GM19043 (cell line): ENCODE data around the gene PLCL1.
"Not testable (repeated sequence)": the region's sequence is repeated elsewhere in the genome, so short reads cannot be mapped to it uniquely, and the experiment has no call there.

ENCODE experiments used
- ATAC-seq: cut with Tn5 transposase; IDR thresholded peaks from one replicate; pipeline ENCODE4 v1.9.1; 2021; ENCODE audit warnings: low read depth; ENCODE audit not compliant: unreplicated experiment

PLCL1 gene

GRCh38 chr2:198144660-198145059 is 340.3 kb downstream of the PLCL1 start:
- no peak for ATAC-seq

- no peak for ATAC-seq
Observed at GRCh38 chr2:198146346-198146940, 342.1 kb downstream of the PLCL1 start.

DNA sequence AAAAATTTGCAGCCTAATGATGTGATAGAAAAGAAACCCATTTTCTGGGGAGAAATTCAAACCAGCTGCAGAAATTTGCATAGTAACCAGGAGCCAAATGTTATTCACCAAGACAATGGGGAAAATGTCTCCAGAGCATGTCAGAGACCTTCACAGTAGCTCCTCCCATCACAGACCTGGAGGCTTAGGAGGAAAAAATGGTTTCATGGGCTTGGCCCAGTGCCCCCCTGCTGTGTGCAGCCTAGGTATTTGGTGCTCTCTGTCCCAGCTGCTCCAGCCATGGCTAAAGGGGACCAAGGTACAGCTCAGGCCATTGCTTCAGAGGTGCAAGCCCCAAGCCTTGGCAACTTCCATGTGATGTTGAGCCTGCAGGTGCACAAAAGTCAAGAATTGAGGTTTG is 352.9 kb downstream of the PLCL1 start:
- ATAC-seq: no peak

- ATAC-seq: no peak
Observed at GRCh38 chr2:198161151-198161550, 356.8 kb downstream of the PLCL1 start.

DNA sequence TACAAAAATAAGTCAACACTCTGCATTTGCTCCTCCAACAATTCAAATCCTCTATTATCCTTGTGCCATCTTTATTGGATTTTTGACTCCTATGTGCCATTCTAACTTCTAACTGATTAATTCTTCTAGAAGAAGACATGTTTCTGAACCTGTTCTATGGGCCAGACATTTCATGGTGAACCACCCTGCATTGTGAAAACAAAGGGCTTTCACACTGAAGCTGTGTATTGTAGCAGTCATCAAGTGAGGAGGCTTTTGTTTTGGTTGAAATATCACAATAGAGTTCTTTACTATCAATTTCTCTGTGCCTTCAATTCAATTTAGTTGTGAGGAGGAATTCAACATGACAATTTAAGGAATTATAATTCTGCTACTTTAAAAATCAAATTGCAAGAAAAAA is 357.9 kb downstream of the PLCL1 start:
- ATAC-seq: no peak

DNA sequence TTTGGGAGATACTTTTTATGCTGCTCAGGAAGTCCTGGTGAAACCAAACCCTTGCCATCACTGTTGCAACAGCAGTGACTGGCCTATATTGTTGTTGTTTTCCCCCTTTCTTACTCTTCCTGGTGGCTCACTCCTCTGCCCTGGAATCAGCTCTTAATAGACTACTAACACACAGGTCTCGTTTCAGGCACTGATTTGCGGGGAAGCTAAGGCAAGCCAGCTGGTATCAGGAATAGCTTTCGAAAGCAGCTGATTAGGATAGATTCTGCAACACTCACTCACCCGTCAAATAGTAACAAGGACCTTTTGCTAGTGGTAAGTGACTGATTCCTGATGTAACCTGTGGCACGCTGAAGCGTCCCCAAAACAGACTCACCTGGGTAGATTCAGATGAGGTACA is 360.4 kb downstream of the PLCL1 start:
- ATAC-seq: no peak

DNA sequence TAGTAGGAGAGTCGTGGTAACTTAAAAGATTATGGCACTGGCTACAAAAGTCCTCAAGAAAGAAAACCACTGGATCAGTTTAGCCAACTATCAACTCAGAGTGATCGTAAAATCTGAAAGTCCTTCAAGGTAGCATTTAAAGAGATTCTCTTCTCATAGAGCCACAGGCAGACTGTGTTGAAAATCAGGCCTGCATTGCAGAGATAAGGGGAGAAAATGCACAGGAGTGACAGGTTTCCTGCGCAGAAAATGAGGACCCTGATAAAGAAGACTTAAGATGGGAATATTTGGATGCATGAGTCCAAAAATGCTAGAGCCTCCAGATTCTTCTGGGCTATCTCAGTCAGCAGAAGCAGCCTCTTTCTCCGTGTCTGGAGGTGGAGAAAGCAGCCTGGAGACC is 360.9 kb downstream of the PLCL1 start:
- no peak for ATAC-seq

DNA sequence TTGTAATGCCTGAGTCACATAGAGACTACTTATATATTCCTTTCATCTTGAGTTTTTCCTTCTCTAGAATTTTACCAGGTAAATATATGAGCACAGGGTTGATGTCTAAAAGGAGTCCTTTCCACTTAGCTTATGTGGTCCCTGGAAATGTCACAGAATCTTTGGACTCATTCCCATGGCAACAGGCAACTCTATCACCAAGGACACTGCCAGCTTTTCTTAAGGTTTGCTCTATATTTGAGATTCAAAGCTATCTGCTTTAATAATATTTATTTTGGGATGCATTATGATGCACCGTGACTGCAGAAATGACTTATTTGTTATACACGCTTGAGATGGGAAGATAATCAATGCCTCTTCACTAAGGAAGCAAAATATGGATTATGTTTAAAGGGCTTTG is 363.0 kb downstream of the PLCL1 start:
- no peak for ATAC-seq

DNA sequence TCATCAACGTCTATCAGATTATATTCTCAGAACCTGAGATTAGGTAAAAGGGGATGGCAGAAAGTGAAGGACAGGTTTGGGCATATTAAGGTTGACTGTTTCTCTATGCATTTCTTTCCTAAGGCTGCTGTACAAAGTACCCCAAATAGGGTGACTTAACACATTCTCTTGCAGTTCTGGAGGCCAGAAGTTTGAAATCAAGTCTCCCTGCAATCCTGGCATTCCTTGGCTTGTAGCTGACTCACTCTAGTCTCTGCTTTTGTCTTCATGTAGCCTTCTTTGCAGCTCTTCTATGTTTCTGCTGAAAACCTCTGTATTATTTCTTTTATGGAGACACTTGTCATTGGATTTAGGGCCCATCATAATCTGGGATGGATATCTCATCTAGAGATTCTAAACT is 364.3 kb downstream of the PLCL1 start:
- no peak for ATAC-seq

DNA sequence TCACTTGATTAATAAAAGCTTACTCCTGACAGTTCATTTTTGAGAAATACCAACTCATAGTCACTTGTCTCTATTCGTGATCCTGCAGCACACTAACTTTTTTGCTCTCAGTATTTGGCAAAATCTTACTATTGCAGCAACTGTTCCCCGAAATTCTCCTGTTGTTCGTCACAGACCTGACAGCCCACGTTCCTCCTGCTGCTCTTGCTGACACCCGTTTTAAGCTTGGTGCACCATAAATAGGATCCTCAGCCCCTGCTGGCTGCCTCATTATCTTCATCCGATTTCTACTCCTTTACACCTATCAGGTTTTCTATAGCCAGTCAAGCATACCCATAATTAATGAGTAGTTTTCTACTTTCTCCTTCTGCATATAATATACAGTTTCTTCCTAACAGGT is 368.8 kb downstream of the PLCL1 start:
- ATAC-seq: no peak

GRCh38 chr2:198173864-198174263 is 369.5 kb downstream of the PLCL1 start:
- ATAC-seq: no peak

DNA sequence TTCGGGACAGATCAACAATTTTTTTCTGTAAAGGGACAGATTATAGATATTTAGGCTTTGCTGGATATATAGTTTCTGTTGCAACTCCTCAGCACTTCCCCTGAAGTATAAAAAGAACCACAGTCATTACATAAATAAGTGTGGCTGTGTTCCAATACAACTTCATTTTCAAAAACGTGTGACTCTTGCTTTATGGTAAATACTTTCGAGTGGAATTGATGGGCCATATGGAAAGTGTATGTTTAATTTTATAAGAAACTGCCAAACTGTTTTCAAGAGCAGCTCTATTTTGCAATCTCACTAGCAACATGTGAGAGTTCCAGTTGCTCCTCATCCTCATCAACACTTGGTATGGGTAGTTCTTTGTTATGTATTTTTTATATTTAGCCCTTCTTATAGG is 370.9 kb downstream of the PLCL1 start:
- no peak for ATAC-seq

DNA sequence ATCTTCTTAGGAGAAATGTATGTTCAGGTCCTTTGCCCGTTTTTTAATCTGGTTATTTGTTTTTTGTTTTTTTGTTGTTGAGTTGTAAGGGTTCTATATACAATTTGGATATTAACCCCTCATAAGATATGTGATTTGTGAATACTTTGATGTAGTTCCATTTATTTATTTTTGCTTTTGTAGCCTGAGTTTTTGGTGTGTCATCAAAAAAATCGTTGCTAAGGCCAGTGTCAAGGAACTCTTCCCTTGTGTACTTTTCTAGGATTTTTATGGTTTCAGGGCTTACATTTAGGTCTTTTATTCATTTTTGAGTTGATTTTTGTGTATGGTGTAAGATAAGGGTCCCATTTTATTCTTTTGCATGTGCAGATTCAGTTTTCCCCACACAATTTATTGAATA is 372.6 kb downstream of the PLCL1 start:
- no peak for ATAC-seq

- ATAC-seq: no peak
Observed at GRCh38 chr2:198178766-198179165, 374.4 kb downstream of the PLCL1 start.

DNA sequence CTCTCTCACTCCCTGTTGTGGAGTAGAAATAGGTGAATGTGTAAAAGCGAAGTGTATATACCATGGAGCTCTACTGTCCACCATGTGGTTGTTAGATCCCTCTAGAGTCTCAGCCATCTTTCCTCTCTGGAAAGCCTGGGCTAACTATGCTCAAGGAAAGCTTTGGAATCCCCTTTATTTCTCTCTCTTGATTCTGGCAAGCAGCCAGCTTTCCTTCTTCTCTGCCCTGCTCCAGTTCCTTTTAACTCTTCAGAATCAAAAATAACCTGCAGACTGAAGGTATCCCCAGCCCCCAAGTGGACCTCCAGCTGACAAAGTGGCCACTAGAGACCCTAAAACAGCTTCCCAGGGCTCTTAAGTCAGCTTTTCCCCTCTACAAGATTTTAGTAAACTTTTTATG is 381.9 kb downstream of the PLCL1 start:
- ATAC-seq: no peak

- no peak for ATAC-seq
Observed at GRCh38 chr2:198187841-198188240, 383.4 kb downstream of the PLCL1 start.

- ATAC-seq: no peak
Observed at GRCh38 chr2:198188982-198189381, 384.6 kb downstream of the PLCL1 start.

DNA sequence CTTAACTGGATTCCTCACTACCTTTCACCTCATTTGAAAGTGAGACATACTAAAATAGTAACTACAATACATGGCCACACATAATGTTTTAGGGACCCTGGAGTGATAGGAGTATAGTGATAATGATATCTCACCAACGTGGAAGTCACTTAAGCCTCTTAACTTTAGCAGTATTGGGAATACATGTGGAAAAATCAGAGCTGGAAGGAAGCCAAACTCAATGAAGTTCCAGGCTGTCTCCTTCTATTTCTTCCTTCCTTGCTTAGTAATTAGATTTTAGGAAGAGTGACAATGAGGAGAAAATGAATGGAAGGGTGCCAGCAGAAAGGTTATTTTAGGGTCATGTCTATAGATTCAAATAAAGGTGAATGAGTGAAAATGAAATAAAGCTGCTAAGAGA is 387.3 kb downstream of the PLCL1 start:
- ATAC-seq: no peak

- not testable (repeated sequence) for ATAC-seq
Observed at GRCh38 chr2:198196556-198196955, 392.2 kb downstream of the PLCL1 start.
